ENCODE results near the gene AGO1. TPM values are rescaled to one million over a fixed set of nuclear protein-coding genes. Genes with fewer than 3 reads are reported as not detected.

AGO1 gene
- total and polyA plus RNA-seq, 2 donors (not counting 1 experiment from before 2014, with no cell fraction given) = 10.1 to 41.3 TPM

- no peaks in the 10 kb centered on the region for H3K27me3 ChIP-seq (replicated peaks in 1 of 4; ENCODE audit: control extremely low read depth in 1 of 4, control insufficient read depth in 3 of 4, insufficient read depth in 4 of 4, low read length in 3 of 4)
- POLR2A ChIA-PET = no interaction called here
- CTCF ChIA-PET = interaction anchor here (0.7 kb wide), 1 partner anchor 72 kb away, joined by 3 read pairs; no protein-coding TSS in a partner anchor
- peaks cover 0 to 3% of the 10 kb centered on the region in 2 donors for H3K4me1 ChIP-seq (ENCODE audit: control insufficient read depth in 2 of 2, insufficient read depth in 2 of 2, low read length in 2 of 2)
- Mint-ChIP-seq H3K4me3 (no peak overlapping the region), H3K27me3 (no peaks in the 10 kb centered on the region), H3K9me3 (ENCODE audit: insufficient read depth) (no peaks in the 10 kb centered on the region), H3K4me1 (peaks cover 5% of the 10 kb centered on the region), H3K27ac (no peak overlapping the region)
- no peaks in the 10 kb centered on the region for H4K20me1 ChIP-seq (ENCODE audit: control insufficient read depth, insufficient read depth, low read length, poor library complexity, severe bottlenecking)
- no peak overlapping the region for H3K4me3 ChIP-seq (ENCODE audit: control extremely low read depth in 1 of 5, extremely low read depth in 1 of 5, insufficient read depth in 1 of 5, low read depth in 2 of 5, low read length in 4 of 5)
- no peak overlapping the region for H3K9ac ChIP-seq (ENCODE audit: low read length)
- intact Hi-C loops (cut with micrococcal nuclease) = no loop called here
- H3K27ac ChIP-seq (ENCODE audit: low read length in 2 of 2) = no peak overlapping the region
- H3K9me3 ChIP-seq (ENCODE audit: control extremely low read depth in 1 of 3, control insufficient read depth in 2 of 3, insufficient read depth in 1 of 3, low read length in 2 of 3) = no peaks in the 10 kb centered on the region
- H3K36me3 ChIP-seq (replicated peaks in 1 of 2; ENCODE audit: control extremely low read depth in 1 of 2, control insufficient read depth in 1 of 2, extremely low read depth in 1 of 2, insufficient read depth in 2 of 2, low read length in 1 of 2) = peaks cover 19 to 34% of the 10 kb centered on the region in 2 experiments
- DNase-seq (no peak), ATAC-seq (ENCODE audit: low read depth) (no peak)
- no peak overlapping the region for H2AFZ ChIP-seq (ENCODE audit: insufficient read depth, low read depth, low read length, poor library complexity, severe bottlenecking)
- H3K79me2 ChIP-seq (ENCODE audit: control insufficient read depth, insufficient read depth, low read length) = no peaks in the 10 kb centered on the region
- TF ChIP-seq CTCF (IDR thresholded peaks at IDR 0.05) (no peak), EZH2 (IDR thresholded peaks at IDR 0.05; ENCODE audit: borderline replicate concordance, insufficient read depth, low read depth, low read length, poor library complexity, severe bottlenecking) (no peak)
- no peak overlapping the region for H3K4me2 ChIP-seq (replicated peaks; ENCODE audit: low read depth, low read length, poor library complexity, severe bottlenecking)
- WGBS (ENCODE audit: insufficient coverage) = 100% methylated on average over 1 of the region's 1 CpG
Measured at GRCh38 chr1:35844826-35845225, 38.2 kb upstream of the AGO1 start.

GRCh38 chr1:35845766-35846165 is 37.2 kb upstream of the AGO1 start:
- ATAC-seq (ENCODE audit: low read depth) (no peak), DNase-seq (no peak)
- 100% methylated on average over 1 of the region's 1 CpG for WGBS (ENCODE audit: insufficient coverage)
- Mint-ChIP-seq H3K9me3 (ENCODE audit: insufficient read depth) (no peaks in the 10 kb centered on the region), H3K27me3 (no peaks in the 10 kb centered on the region), H3K4me1 (peaks cover 5% of the 10 kb centered on the region), H3K4me3 (no peak overlapping the region), H3K27ac (no peak overlapping the region)
- Histone ChIP-seq H3K79me2 (ENCODE audit: control insufficient read depth, insufficient read depth, low read length) (no peaks in the 10 kb centered on the region), H3K4me1 (ENCODE audit: control insufficient read depth in 2 of 2, insufficient read depth in 2 of 2, low read length in 2 of 2) (peaks cover 0 to 3% of the 10 kb centered on the region in 2 donors), H2AFZ (ENCODE audit: insufficient read depth, low read depth, low read length, poor library complexity, severe bottlenecking) (no peak overlapping the region), H3K36me3 (replicated peaks in 1 of 2; ENCODE audit: control extremely low read depth in 1 of 2, control insufficient read depth in 1 of 2, extremely low read depth in 1 of 2, insufficient read depth in 2 of 2, low read length in 1 of 2) (peaks cover 18 to 40% of the 10 kb centered on the region in 2 experiments), H3K9me3 (ENCODE audit: control extremely low read depth in 1 of 3, control insufficient read depth in 2 of 3, insufficient read depth in 1 of 3, low read length in 2 of 3) (no peaks in the 10 kb centered on the region), H3K9ac (ENCODE audit: low read length) (no peak overlapping the region), H4K20me1 (ENCODE audit: control insufficient read depth, insufficient read depth, low read length, poor library complexity, severe bottlenecking) (no peaks in the 10 kb centered on the region), H3K27ac (ENCODE audit: low read length in 2 of 2) (no peak overlapping the region), H3K4me3 (ENCODE audit: control extremely low read depth in 1 of 5, extremely low read depth in 1 of 5, insufficient read depth in 1 of 5, low read depth in 2 of 5, low read length in 4 of 5) (no peak overlapping the region), H3K27me3 (replicated peaks in 1 of 4; ENCODE audit: control extremely low read depth in 1 of 4, control insufficient read depth in 3 of 4, insufficient read depth in 4 of 4, low read length in 3 of 4) (no peaks in the 10 kb centered on the region), H3K4me2 (replicated peaks; ENCODE audit: low read depth, low read length, poor library complexity, severe bottlenecking) (no peak overlapping the region)
- intact Hi-C loops (cut with micrococcal nuclease) = no loop called here
- ChIA-PET CTCF (no interaction called here), POLR2A (no interaction called here)
- TF ChIP-seq CTCF (IDR thresholded peaks at IDR 0.05) = no peak
- TF ChIP-seq EZH2 (IDR thresholded peaks at IDR 0.05; ENCODE audit: borderline replicate concordance, insufficient read depth, low read depth, low read length, poor library complexity, severe bottlenecking) = no peak
